NCI-H1048 (cell line): ENCODE results near the gene SEMA3D.

Experiments
- DNase-seq: peaks from one replicate; lab custom pipeline; 2025; lab: John Stamatoyannopoulos, UW

Gene SEMA3D

GRCh38 chr7:85078181-85078580 is 108.7 kb downstream of the SEMA3D start:
- DNase-seq = no peak

GRCh38 chr7:85075864-85076263 is 111.0 kb downstream of the SEMA3D start:
- DNase-seq = no peak

GRCh38 chr7:85074992-85075391 is 111.9 kb downstream of the SEMA3D start:
- DNase-seq = no peak

- DNase-seq = no peak
Observed at GRCh38 chr7:85074016-85074415, 112.8 kb downstream of the SEMA3D start.

- DNase-seq = no peak
Observed at GRCh38 chr7:85070967-85071628, 115.8 kb downstream of the SEMA3D start.

- DNase-seq = no peak
Observed at GRCh38 chr7:85068799-85069198, 118.1 kb downstream of the SEMA3D start.

GRCh38 chr7:85067371-85067770 is 119.5 kb downstream of the SEMA3D start:
- no peak for DNase-seq

- no peak for DNase-seq
Observed at GRCh38 chr7:85065888-85066485, 120.9 kb downstream of the SEMA3D start.

DNA sequence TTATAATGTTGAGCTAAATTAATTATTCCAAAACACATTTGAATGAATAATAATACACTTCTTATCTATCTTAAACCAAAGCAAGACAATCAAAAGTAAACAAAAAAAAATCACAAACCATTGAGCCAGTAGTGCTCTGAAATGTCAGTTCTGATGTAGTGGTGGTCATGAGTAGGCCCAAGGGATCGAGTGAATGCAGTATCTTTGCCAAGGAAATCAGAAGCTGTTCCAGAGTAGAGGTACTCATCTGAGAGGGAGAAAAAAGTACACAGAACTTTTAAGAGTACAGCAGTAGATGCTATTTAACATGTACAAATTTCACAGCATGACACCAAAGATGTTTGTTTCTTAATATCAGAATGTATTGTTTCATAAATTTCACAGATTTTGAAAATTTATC is 121.5 kb downstream of the SEMA3D start:
- no peak for DNase-seq

DNA sequence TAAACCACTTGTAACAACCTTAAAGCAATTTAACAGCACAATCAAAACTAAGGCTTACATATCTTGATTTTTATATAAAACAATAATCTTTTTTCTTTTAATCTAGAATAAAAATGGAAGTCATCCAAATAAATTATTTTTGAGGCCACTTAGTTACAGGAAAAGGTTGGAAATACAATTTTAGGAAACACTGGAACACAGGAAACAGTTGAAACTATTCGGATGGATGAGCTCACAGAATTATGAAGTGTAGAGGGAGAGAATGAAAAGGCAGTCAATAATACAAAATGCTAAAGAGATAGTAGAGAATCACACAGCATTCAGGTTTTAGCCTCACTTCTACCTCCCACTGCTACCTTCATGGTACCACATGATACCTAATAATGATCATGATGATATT is 124.2 kb downstream of the SEMA3D start:
- no peak for DNase-seq

- DNase-seq = no peak
Observed at GRCh38 chr7:85061456-85061855, 125.4 kb downstream of the SEMA3D start.

GRCh38 chr7:85060696-85061095 is 126.2 kb downstream of the SEMA3D start:
- no peak for DNase-seq

DNA sequence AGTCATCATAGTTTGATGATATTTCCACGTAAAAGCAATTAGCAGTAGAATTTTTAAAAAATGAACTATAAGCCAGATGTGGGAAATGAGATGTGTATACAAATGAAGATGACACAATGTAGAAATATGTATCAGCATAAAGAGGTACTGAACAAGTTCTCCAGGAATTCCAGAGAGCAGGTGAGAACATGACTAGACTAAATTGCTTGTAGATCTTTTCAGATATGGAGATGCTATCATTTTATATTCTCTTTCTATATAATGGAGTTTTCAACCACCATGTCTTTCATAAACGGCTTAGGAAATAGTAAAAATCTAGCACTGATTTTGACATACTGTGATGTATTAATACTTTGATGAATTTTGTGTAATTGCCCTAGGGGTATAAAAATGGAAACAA is 130.9 kb downstream of the SEMA3D start:
- DNase-seq = no peak

DNA sequence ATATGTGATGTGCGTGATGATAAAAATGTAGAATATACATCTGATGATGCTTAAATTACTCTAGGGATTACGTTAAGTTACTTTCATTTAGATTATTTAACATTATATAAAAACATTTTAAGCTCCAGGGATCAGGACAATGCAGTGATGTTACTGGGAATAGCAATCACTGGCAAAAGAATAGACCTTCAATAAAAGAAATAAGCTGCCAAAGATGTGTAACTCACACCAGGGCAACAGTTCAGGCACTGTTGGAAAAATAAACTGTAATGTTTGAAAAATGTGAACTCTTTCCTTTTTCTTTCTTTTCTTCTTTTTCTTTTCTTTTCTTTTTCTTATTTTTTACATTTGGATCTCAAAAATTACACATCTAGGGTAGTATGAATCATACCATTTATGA is 131.7 kb downstream of the SEMA3D start:
- no peak for DNase-seq

DNA sequence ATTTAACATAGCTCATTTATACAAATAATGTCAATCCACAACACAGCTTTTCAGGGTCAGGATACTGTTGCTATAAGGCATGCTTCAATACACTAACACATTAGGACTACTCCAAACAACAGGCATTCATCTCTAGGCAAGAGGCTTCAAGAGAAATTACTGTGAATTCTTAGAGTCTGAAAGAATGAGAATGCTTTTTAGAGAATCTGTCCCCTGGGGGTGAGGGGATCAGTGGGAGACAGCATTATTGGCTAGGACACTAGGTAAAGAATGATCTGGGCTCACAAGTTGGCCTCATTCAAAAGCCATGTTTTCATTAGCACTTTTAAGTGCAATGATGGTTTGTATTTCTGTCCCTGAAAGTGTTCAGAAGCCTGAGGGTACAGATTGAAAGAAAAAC is 132.6 kb downstream of the SEMA3D start:
- no peak for DNase-seq

DNA sequence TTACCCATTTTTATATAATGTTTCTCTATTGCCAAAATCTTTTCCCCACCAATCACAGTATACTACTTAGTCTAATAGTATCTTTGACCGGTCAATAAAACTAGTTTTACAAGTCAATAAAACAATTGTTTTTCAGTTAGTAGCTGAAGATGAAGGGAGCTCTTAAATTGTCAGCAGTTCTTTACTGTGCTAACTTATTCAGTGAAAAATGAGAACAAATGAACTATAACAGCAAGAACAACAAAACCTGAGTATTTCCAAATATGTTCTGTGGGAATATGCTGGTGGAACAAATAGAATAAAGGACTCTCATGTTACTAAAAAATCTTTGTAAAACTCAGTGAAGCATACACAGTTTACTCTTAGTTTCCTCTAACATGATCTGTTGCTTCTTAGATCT is 134.0 kb downstream of the SEMA3D start:
- no peak for DNase-seq

- DNase-seq = no peak
Observed at GRCh38 chr7:85052056-85052737, 134.7 kb downstream of the SEMA3D start.

- no peak for DNase-seq
Observed at GRCh38 chr7:85046534-85046933, 140.3 kb downstream of the SEMA3D start.

- peak; percentile 38 for DNase-seq
Observed at GRCh38 chr7:85041605-85042216, 145.1 kb downstream of the SEMA3D start.

- DNase-seq = no peak
Observed at GRCh38 chr7:85039196-85039923, 147.5 kb downstream of the SEMA3D start.

DNA sequence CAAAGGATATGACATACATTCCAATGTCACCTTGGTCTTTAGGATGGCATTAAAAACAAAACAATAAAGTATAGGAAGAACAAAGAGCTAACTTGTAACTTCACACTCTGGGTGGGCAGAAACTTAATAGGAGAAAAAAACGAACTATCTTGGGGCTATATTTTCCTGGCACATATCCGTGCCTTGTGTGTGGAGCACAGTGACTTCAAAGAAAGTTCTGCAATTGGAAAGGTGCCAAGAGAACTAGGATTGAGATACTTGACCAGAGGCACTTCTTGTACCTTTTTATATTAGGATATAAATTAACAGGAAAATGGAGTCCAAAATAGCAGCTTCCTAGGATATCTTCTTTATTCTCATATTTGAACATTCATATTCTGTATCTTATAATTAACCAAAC is 148.4 kb downstream of the SEMA3D start:
- no peak for DNase-seq

- no peak for DNase-seq
Observed at GRCh38 chr7:85033263-85033662, 153.6 kb downstream of the SEMA3D start.
